Measurements from ENCODE around the gene MAGI3.

The MAGI3 gene

GRCh38 chr1:113370868-113371267 is 19.4 kb upstream of the MAGI3 start:
- Histone ChIP-seq H3K4me3 (ENCODE audit: low read length) (no peak overlapping the region), H4K8ac (ENCODE audit: low read depth, low read length) (no peak overlapping the region), H4K5ac (ENCODE audit: low read length) (no peak overlapping the region), H3K79me1 (ENCODE audit: low read length) (no peaks in the 10 kb centered on the region), H2AK5ac (ENCODE audit: low read length) (no peak overlapping the region), H3K4me1 (ENCODE audit: control insufficient read depth, low read depth, low read length) (no peaks in the 10 kb centered on the region), H3K36me3 (ENCODE audit: control insufficient read depth, insufficient read depth, low read length) (no peaks in the 10 kb centered on the region), H2BK15ac (replicated peaks; ENCODE audit: low read depth) (no peak overlapping the region), H3K4me2 (ENCODE audit: low read length) (no peak overlapping the region), H3K9ac (ENCODE audit: low read length) (no peak overlapping the region), H3K79me2 (ENCODE audit: control insufficient read depth, insufficient read depth, low read length) (no peaks in the 10 kb centered on the region), H2BK5ac (ENCODE audit: low read length) (no peak overlapping the region), H3K18ac (ENCODE audit: low read length) (no peak overlapping the region), H3K27me3 (ENCODE audit: insufficient read depth, low read length, poor library complexity) (no peaks in the 10 kb centered on the region), H3K23ac (ENCODE audit: low read length) (no peak overlapping the region), H2BK120ac (ENCODE audit: low read depth, low read length) (no peak overlapping the region), H3K27ac (ENCODE audit: low read depth, low read length) (no peak overlapping the region), H3K4ac (ENCODE audit: low read depth, low read length) (no peak overlapping the region), H3K56ac (ENCODE audit: low read length) (no peak overlapping the region)
- no peak for DNase-seq
- no CpG with 5 or more reads among the region's 3 CpGs for WGBS (ENCODE audit: extremely low coverage, insufficient coverage, low lambda C conversion rate)

DNA sequence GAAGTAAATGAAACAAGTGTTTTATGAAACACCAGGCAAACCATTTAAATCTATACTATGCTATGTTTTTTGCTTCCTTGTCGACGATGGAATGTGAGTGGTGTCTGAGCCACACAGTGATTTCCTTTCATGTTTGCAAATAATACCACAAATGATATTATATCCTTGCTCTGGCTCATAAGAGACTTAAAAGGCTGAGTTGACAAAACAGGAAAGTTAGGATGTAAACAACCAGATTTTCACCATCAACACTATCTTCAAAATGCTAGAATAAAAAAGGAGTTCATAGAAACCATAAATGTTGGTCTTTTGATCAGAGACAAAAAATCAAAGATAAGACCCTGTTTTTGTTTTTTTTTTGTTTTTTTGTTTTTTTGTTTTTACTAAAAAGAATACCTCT is 17.8 kb upstream of the MAGI3 start:
- Histone ChIP-seq H3K23ac (ENCODE audit: low read length) (no peak overlapping the region), H3K18ac (ENCODE audit: low read length) (no peak overlapping the region), H2BK15ac (replicated peaks; ENCODE audit: low read depth) (no peak overlapping the region), H2BK5ac (ENCODE audit: low read length) (no peak overlapping the region), H2AK5ac (ENCODE audit: low read length) (no peak overlapping the region), H3K4me3 (ENCODE audit: low read length) (no peak overlapping the region), H3K36me3 (ENCODE audit: control insufficient read depth, insufficient read depth, low read length) (no peaks in the 10 kb centered on the region), H3K9ac (ENCODE audit: low read length) (no peak overlapping the region), H3K79me1 (ENCODE audit: low read length) (no peaks in the 10 kb centered on the region), H3K56ac (ENCODE audit: low read length) (no peak overlapping the region), H4K8ac (ENCODE audit: low read depth, low read length) (no peak overlapping the region), H3K27ac (ENCODE audit: low read depth, low read length) (no peak overlapping the region), H3K27me3 (ENCODE audit: insufficient read depth, low read length, poor library complexity) (no peaks in the 10 kb centered on the region), H4K5ac (ENCODE audit: low read length) (no peak overlapping the region), H3K4ac (ENCODE audit: low read depth, low read length) (no peak overlapping the region), H3K4me1 (ENCODE audit: control insufficient read depth, low read depth, low read length) (no peaks in the 10 kb centered on the region), H2BK120ac (ENCODE audit: low read depth, low read length) (no peak overlapping the region), H3K4me2 (ENCODE audit: low read length) (no peak overlapping the region), H3K79me2 (ENCODE audit: control insufficient read depth, insufficient read depth, low read length) (no peaks in the 10 kb centered on the region)
- DNase-seq = no peak
- WGBS (ENCODE audit: extremely low coverage, insufficient coverage, low lambda C conversion rate) = no CpG with 5 or more reads among the region's 2 CpGs

- Histone ChIP-seq H3K9ac (ENCODE audit: low read length) (no peak overlapping the region), H3K4me1 (ENCODE audit: control insufficient read depth, low read depth, low read length) (no peaks in the 10 kb centered on the region)
These were observed 16.7 kb upstream of the MAGI3 start for GRCh38 chr1:113373644-113374043.

GRCh38 chr1:113375878-113376277 is 14.4 kb upstream of the MAGI3 start:
- Histone ChIP-seq H3K56ac (ENCODE audit: low read length) (no peak overlapping the region), H2BK120ac (ENCODE audit: low read depth, low read length) (no peak overlapping the region), H3K79me1 (ENCODE audit: low read length) (no peaks in the 10 kb centered on the region), H2BK15ac (replicated peaks; ENCODE audit: low read depth) (no peak overlapping the region), H3K18ac (ENCODE audit: low read length) (no peak overlapping the region), H4K8ac (ENCODE audit: low read depth, low read length) (no peak overlapping the region), H3K36me3 (ENCODE audit: control insufficient read depth, insufficient read depth, low read length) (no peaks in the 10 kb centered on the region), H3K4ac (ENCODE audit: low read depth, low read length) (no peak overlapping the region), H3K4me3 (ENCODE audit: low read length) (no peak overlapping the region), H2BK5ac (ENCODE audit: low read length) (no peak overlapping the region), H3K9ac (ENCODE audit: low read length) (no peak overlapping the region), H3K27me3 (ENCODE audit: insufficient read depth, low read length, poor library complexity) (no peaks in the 10 kb centered on the region), H2AK5ac (ENCODE audit: low read length) (no peak overlapping the region), H4K5ac (ENCODE audit: low read length) (no peak overlapping the region), H3K23ac (ENCODE audit: low read length) (no peak overlapping the region), H3K4me1 (ENCODE audit: control insufficient read depth, low read depth, low read length) (no peaks in the 10 kb centered on the region), H3K27ac (ENCODE audit: low read depth, low read length) (no peak overlapping the region), H3K4me2 (ENCODE audit: low read length) (no peak overlapping the region), H3K79me2 (ENCODE audit: control insufficient read depth, insufficient read depth, low read length) (no peaks in the 10 kb centered on the region)
- DNase-seq = no peak
- no CpG with 5 or more reads among the region's 5 CpGs for WGBS (ENCODE audit: extremely low coverage, insufficient coverage, low lambda C conversion rate)

More at GRCh38 chr1:113373644-113374043, 16.7 kb upstream of the MAGI3 start:
- H3K36me3 ChIP-seq (ENCODE audit: control insufficient read depth, insufficient read depth, low read length) = no peaks in the 10 kb centered on the region
- no peak overlapping the region for H3K4me2 ChIP-seq (ENCODE audit: low read length)
- DNase-seq = no peak
- no peak overlapping the region for H4K5ac ChIP-seq (ENCODE audit: low read length)
- no peak overlapping the region for H3K4ac ChIP-seq (ENCODE audit: low read depth, low read length)
- no peaks in the 10 kb centered on the region for H3K79me1 ChIP-seq (ENCODE audit: low read length)
- H3K18ac ChIP-seq (ENCODE audit: low read length) = no peak overlapping the region
- H3K56ac ChIP-seq (ENCODE audit: low read length) = no peak overlapping the region
- no peaks in the 10 kb centered on the region for H3K79me2 ChIP-seq (ENCODE audit: control insufficient read depth, insufficient read depth, low read length)
- no peak overlapping the region for H2AK5ac ChIP-seq (ENCODE audit: low read length)
- H2BK15ac ChIP-seq (replicated peaks; ENCODE audit: low read depth) = no peak overlapping the region
- no peak overlapping the region for H3K23ac ChIP-seq (ENCODE audit: low read length)
- H3K4me3 ChIP-seq (ENCODE audit: low read length) = no peak overlapping the region
- no peaks in the 10 kb centered on the region for H3K27me3 ChIP-seq (ENCODE audit: insufficient read depth, low read length, poor library complexity)
- no peak overlapping the region for H4K8ac ChIP-seq (ENCODE audit: low read depth, low read length)
- no peak overlapping the region for H3K27ac ChIP-seq (ENCODE audit: low read depth, low read length)
- H2BK120ac ChIP-seq (ENCODE audit: low read depth, low read length) = no peak overlapping the region
- H2BK5ac ChIP-seq (ENCODE audit: low read length) = no peak overlapping the region

DNA sequence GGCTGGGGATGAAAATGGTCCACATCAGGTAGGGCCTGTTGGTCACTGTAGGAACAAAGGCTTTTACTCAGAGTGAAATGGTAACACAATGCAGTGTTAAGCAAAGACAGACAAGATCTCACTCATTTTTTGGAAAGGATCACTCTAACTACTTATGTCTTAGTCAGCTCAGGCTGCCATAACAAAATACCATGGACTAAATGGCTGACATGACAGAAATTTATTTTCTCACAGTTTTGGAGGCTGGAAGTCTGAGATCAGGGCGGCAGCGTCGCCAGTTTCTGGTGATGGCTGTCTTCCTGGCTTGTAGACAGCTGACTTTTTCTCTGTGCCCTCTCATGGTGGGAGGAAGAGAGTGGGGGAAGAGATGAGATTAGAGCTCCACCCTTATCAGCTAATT is 10.2 kb upstream of the MAGI3 start:
- Histone ChIP-seq H2BK120ac (ENCODE audit: low read depth, low read length) (no peak overlapping the region), H3K23ac (ENCODE audit: low read length) (no peak overlapping the region), H3K79me2 (ENCODE audit: control insufficient read depth, insufficient read depth, low read length) (no peaks in the 10 kb centered on the region), H3K4me2 (ENCODE audit: low read length) (no peak overlapping the region), H2AK5ac (ENCODE audit: low read length) (no peak overlapping the region), H3K4ac (ENCODE audit: low read depth, low read length) (no peak overlapping the region), H3K4me3 (ENCODE audit: low read length) (no peak overlapping the region), H3K56ac (ENCODE audit: low read length) (no peak overlapping the region), H2BK15ac (replicated peaks; ENCODE audit: low read depth) (no peak overlapping the region), H3K18ac (ENCODE audit: low read length) (no peak overlapping the region), H3K9ac (ENCODE audit: low read length) (no peak overlapping the region), H3K27me3 (ENCODE audit: insufficient read depth, low read length, poor library complexity) (no peaks in the 10 kb centered on the region), H3K4me1 (ENCODE audit: control insufficient read depth, low read depth, low read length) (no peaks in the 10 kb centered on the region), H2BK5ac (ENCODE audit: low read length) (no peak overlapping the region), H4K5ac (ENCODE audit: low read length) (no peak overlapping the region), H3K36me3 (ENCODE audit: control insufficient read depth, insufficient read depth, low read length) (no peaks in the 10 kb centered on the region), H3K79me1 (ENCODE audit: low read length) (no peaks in the 10 kb centered on the region), H3K27ac (ENCODE audit: low read depth, low read length) (no peak overlapping the region), H4K8ac (ENCODE audit: low read depth, low read length) (no peak overlapping the region)
- DNase-seq = no peak
- no CpG with 5 or more reads among the region's 3 CpGs for WGBS (ENCODE audit: extremely low coverage, insufficient coverage, low lambda C conversion rate)

DNA sequence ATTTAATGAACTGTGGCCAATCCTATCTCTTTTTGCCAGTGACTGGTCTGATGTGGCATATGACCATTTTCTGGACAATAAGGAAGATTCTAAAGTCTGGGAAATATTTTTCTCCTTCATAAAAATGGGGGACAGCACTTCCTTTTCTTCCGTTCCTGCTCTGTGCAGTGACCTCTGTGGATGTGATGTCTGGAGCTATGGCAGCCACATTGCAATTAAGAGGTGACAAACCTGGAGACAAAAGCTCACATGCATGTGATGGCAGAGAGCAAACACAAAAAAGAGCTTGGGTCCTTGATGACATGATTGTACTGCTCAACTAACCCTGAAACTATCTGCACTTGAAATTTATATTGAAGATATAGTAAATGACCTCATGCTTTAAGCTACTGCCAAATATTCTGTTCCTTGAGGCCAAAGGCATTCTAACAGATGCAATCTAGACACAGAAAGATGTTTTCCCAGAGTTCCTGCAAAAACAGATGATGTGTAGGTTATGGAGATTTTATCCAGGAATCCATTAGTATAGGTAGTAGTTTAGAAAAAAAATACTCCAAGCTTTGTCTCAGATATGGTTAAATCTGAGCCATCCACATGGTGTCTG is 2.2 kb upstream of the MAGI3 start:
- WGBS (ENCODE audit: extremely low coverage, insufficient coverage, low lambda C conversion rate) = no CpG with 5 or more reads among the region's 1 CpG
- Histone ChIP-seq H3K23ac (ENCODE audit: low read length) (no peak overlapping the region), H3K36me3 (ENCODE audit: control insufficient read depth, insufficient read depth, low read length) (no peaks in the 10 kb centered on the region), H3K18ac (ENCODE audit: low read length) (no peak overlapping the region), H3K79me1 (ENCODE audit: low read length) (peaks cover 2% of the 10 kb centered on the region), H3K4me2 (ENCODE audit: low read length) (no peak overlapping the region), H2BK15ac (replicated peaks; ENCODE audit: low read depth) (no peak overlapping the region), H2BK5ac (ENCODE audit: low read length) (no peak overlapping the region), H3K79me2 (ENCODE audit: control insufficient read depth, insufficient read depth, low read length) (peaks cover 8% of the 10 kb centered on the region), H4K8ac (ENCODE audit: low read depth, low read length) (no peak overlapping the region), H3K9ac (ENCODE audit: low read length) (no peak overlapping the region), H3K4me3 (ENCODE audit: low read length) (no peak overlapping the region), H3K56ac (ENCODE audit: low read length) (no peak overlapping the region), H3K4ac (ENCODE audit: low read depth, low read length) (no peak overlapping the region), H2BK120ac (ENCODE audit: low read depth, low read length) (no peak overlapping the region), H3K4me1 (ENCODE audit: control insufficient read depth, low read depth, low read length) (peaks cover 2% of the 10 kb centered on the region), H3K27ac (ENCODE audit: low read depth, low read length) (no peak overlapping the region), H2AK5ac (ENCODE audit: low read length) (no peak overlapping the region), H4K5ac (ENCODE audit: low read length) (no peak overlapping the region), H3K27me3 (ENCODE audit: insufficient read depth, low read length, poor library complexity) (no peaks in the 10 kb centered on the region)
- DNase-seq = no peak

Data from mesendoderm (in vitro differentiated cells).